H1 (cell line): ENCODE data around the gene ACVR1.

Experiments
- EP300 ChIP-seq, 2 experiments: IDR thresholded peaks; 1 replicate in 1 of 2; 2 replicates in 1 of 2; pipeline ENCODE4 v1.6.1; 2011 to 2012; ENCODE audit warnings: low read depth in 2 of 2, low read length in 2 of 2, mild to moderate bottlenecking in 2 of 2, borderline replicate concordance in 1 of 2, inconsistent platforms in 1 of 2, moderate library complexity in 1 of 2
- KDM5A ChIP-seq: fragments of 200-600 bp; IDR thresholded peaks from 2 replicates; pipeline ENCODE4 v1.7.1; 2012; ENCODE audit warnings: mild to moderate bottlenecking, low read length, inconsistent platforms, mixed read lengths
- NRF1 ChIP-seq: IDR thresholded peaks from 2 replicates; pipeline ENCODE4 v1.6.1; 2011; ENCODE audit warnings: mild to moderate bottlenecking, low read depth, low read length, improper control_type of control experiment
- POLR2A ChIP-seq, 2 experiments: IDR thresholded peaks; 1 replicate in 1 of 2; 2 replicates in 1 of 2; pipeline ENCODE4 v1.6.1; 2011; ENCODE audit warnings: low read depth in 2 of 2, low read length in 2 of 2, mild to moderate bottlenecking in 2 of 2; ENCODE audit errors: control extremely low read depth in 1 of 2
- TF ChIP-seq, protein P1 (sequence below): IDR thresholded peaks from 2 replicates; pipeline ENCODE4 v1.6.1; 2012; ENCODE audit warnings: inconsistent platforms
- TF ChIP-seq, protein P2 (sequence below), 3 experiments: IDR thresholded peaks; 1 replicate in 2 of 3; 2 replicates in 1 of 3; pipeline versions ENCODE4 v1.5.1 to v1.6.1; 2011; ENCODE audit warnings: low read length in 3 of 3, mild to moderate bottlenecking in 3 of 3, inconsistent platforms in 2 of 3, low read depth in 1 of 3, moderate library complexity in 1 of 3; ENCODE audit not compliant: insufficient read depth in 1 of 3; ENCODE audit errors: control extremely low read depth in 1 of 3

DNA sequence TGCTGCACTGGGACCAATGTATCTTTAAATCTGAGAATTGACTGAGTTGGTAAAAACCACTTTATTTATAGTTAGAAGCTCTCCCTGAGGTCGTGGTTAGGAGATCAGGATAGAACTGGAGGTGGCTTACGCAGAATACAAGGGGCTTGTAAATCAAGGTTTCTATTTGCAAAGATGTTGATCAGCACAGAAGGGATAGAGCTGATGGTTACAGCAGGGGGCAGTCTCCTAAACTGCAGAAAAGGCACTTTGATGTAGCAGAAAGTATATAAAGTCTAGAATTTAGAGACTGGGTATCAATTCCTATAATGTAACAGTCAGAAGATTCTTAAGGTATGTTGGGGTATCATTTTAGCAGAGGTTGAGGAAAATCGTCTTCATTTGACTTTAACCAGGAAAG, 25.2 kb upstream of the ACVR1 start:
- TF ChIP-seq POLR2A (IDR thresholded peaks at IDR 0.05; ENCODE audit: control extremely low read depth in 1 of 2, low read depth in 2 of 2, low read length in 2 of 2) (no peak), NRF1 (no peak), KDM5A (no peak), EP300 (IDR thresholded peaks at IDR 0.05; ENCODE audit: borderline replicate concordance in 1 of 2, low read depth in 2 of 2, low read length in 2 of 2) (no peak)
- TF ChIP-seq, protein P1, sequence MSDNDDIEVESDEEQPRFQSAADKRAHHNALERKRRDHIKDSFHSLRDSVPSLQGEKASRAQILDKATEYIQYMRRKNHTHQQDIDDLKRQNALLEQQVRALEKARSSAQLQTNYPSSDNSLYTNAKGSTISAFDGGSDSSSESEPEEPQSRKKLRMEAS = no peak
- TF ChIP-seq, protein P2, sequence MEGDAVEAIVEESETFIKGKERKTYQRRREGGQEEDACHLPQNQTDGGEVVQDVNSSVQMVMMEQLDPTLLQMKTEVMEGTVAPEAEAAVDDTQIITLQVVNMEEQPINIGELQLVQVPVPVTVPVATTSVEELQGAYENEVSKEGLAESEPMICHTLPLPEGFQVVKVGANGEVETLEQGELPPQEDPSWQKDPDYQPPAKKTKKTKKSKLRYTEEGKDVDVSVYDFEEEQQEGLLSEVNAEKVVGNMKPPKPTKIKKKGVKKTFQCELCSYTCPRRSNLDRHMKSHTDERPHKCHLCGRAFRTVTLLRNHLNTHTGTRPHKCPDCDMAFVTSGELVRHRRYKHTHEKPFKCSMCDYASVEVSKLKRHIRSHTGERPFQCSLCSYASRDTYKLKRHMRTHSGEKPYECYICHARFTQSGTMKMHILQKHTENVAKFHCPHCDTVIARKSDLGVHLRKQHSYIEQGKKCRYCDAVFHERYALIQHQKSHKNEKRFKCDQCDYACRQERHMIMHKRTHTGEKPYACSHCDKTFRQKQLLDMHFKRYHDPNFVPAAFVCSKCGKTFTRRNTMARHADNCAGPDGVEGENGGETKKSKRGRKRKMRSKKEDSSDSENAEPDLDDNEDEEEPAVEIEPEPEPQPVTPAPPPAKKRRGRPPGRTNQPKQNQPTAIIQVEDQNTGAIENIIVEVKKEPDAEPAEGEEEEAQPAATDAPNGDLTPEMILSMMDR (IDR thresholded peaks at IDR 0.05; ENCODE audit: control extremely low read depth in 1 of 3, insufficient read depth in 1 of 3, low read depth in 1 of 3, low read length in 3 of 3) = peak in 1 of 3 experiments; percentile 51; a peak in 1 of 4 replicates
